Measurements from ENCODE around the gene AGFG2.

Gene AGFG2

DNA sequence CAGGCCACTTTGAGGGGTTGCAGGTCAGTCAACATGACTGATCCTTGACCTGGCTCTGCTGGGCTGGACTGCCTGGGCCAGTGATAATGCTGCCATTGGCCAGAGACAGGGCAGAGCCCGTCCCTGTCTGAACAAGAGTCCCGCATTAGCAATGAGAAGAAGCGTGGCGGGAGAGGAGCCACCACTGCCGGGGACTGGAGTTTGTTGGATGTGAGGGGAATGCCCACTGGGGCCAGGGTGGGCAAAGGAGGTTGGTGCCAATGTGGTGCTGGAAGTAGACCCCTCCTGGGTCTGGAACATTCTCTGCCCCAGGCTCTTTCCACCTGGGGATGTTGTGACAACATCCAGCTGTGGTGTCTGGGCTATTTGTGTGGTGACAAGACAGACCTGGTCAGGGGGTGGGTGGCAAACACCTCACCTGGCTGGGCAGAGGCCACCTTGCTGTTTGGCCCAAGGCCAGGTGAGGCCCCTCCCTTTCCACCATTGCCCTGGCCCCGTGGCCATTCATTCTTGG, 27.1 kb downstream of the AGFG2 start:
- TF ChIP-seq, protein P1, sequence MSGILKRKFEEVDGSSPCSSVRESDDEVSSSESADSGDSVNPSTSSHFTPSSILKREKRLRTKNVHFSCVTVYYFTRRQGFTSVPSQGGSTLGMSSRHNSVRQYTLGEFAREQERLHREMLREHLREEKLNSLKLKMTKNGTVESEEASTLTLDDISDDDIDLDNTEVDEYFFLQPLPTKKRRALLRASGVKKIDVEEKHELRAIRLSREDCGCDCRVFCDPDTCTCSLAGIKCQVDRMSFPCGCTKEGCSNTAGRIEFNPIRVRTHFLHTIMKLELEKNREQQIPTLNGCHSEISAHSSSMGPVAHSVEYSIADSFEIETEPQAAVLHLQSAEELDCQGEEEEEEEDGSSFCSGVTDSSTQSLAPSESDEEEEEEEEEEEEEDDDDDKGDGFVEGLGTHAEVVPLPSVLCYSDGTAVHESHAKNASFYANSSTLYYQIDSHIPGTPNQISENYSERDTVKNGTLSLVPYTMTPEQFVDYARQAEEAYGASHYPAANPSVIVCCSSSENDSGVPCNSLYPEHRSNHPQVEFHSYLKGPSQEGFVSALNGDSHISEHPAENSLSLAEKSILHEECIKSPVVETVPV (CRISPR knock-in tag; IDR thresholded peaks at IDR 0.05), result no peak
- no peak for TF ChIP-seq ZC3H10 (CRISPR knock-in tag; IDR thresholded peaks at IDR 0.05)
- TF ChIP-seq SNAI2 (CRISPR knock-in tag; IDR thresholded peaks at IDR 0.05), result no peak
- no peak for TF ChIP-seq BACH2 (CRISPR knock-in tag; IDR thresholded peaks at IDR 0.05; ENCODE audit: borderline replicate concordance)
- no peak for TF ChIP-seq ZNF8 (CRISPR knock-in tag; IDR thresholded peaks at IDR 0.05)
- no peak for TF ChIP-seq CSDC2 (CRISPR knock-in tag; IDR thresholded peaks at IDR 0.05)
- no peak for TF ChIP-seq ISL1 (CRISPR knock-in tag; IDR thresholded peaks at IDR 0.05)
- TF ChIP-seq ARNTL (CRISPR knock-in tag; IDR thresholded peaks at IDR 0.05; ENCODE audit: borderline replicate concordance, low read depth), result no peak
- ATAC-seq, result no peak

DNA sequence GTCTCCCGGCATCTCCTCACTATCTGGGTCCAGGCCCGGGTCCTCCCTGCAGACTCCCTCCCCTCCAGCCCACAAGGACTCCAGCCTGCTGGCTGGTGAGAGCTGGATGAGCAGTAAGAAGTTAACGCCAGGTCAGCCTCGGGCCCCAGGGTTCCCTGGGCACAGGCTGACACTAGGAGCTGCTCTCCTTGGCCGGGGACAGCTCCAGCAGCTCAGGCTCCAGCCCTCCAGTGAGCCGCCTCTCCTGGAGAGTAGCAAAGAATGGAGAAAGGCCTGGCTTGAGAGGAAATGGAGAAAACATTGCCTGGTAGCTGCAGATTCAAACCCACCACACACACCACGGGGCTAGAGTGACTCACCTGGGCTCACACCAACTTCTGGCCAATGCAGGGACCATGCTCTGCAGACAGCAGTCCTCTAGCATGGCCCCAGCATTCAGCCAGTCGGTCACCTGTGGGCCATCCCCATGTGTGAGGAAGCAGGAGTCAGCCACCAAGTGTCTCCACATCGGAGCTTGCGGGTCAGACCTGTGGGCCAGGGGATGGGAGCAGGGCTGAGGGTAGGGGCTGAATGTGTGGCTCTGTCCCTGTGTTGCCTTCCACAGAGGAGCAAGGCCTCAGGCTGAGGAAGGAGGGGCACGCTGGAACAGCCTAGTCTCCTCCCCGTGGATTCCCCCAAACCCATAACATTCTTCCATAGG, 28.2 kb downstream of the AGFG2 start:
- TF ChIP-seq TCF4 (CRISPR knock-in tag; IDR thresholded peaks at IDR 0.05; ENCODE audit: borderline replicate concordance) (no peak), OSR1 (CRISPR knock-in tag; IDR thresholded peaks at IDR 0.05) (no peak), TOX (CRISPR knock-in tag; IDR thresholded peaks at IDR 0.05; ENCODE audit: borderline replicate concordance) (no peak), ESRRG (CRISPR knock-in tag; IDR thresholded peaks at IDR 0.05) (no peak), SNAI2 (CRISPR knock-in tag; IDR thresholded peaks at IDR 0.05) (no peak), RARB (CRISPR knock-in tag; IDR thresholded peaks at IDR 0.05) (no peak), CREB5 (CRISPR knock-in tag; IDR thresholded peaks at IDR 0.05; ENCODE audit: low read depth) (no peak), CSDC2 (CRISPR knock-in tag; IDR thresholded peaks at IDR 0.05) (no peak), ISL1 (CRISPR knock-in tag; IDR thresholded peaks at IDR 0.05) (no peak), PPARA (CRISPR knock-in tag; IDR thresholded peaks at IDR 0.05; ENCODE audit: borderline replicate concordance) (no peak)
- TF ChIP-seq, protein P2, sequence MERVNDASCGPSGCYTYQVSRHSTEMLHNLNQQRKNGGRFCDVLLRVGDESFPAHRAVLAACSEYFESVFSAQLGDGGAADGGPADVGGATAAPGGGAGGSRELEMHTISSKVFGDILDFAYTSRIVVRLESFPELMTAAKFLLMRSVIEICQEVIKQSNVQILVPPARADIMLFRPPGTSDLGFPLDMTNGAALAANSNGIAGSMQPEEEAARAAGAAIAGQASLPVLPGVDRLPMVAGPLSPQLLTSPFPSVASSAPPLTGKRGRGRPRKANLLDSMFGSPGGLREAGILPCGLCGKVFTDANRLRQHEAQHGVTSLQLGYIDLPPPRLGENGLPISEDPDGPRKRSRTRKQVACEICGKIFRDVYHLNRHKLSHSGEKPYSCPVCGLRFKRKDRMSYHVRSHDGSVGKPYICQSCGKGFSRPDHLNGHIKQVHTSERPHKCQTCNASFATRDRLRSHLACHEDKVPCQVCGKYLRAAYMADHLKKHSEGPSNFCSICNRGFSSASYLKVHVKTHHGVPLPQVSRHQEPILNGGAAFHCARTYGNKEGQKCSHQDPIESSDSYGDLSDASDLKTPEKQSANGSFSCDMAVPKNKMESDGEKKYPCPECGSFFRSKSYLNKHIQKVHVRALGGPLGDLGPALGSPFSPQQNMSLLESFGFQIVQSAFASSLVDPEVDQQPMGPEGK (CRISPR knock-in tag; IDR thresholded peaks at IDR 0.05; ENCODE audit: borderline replicate concordance), result no peak
- 0 out of 3 replicates have a peak, but pooled peaks have one; percentile 1 for ATAC-seq

DNA sequence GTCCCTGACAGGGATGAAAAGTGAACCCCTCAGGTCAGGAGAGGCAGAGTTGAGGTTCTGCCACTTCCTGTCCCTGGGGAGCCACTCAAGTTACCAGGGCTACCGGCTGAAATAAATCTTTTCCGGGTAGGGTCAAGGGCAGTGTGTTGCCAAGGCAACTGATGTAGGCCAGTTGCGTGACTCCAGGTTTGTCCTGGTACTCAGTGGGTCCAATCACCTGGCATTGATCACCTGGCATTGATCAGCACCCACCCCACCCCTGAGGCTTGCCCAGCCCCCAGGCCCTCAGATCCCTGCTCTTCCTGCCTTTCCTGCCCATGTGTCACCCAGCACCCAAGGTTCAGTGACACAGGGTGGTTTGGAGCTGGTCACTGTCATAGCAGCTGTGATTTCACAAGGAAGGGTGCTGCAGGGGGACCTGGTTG, 28.8 kb downstream of the AGFG2 start:
- TF ChIP-seq RARB (CRISPR knock-in tag; IDR thresholded peaks at IDR 0.05) (no peak), TCF4 (CRISPR knock-in tag; IDR thresholded peaks at IDR 0.05; ENCODE audit: borderline replicate concordance) (no peak), ARNTL (CRISPR knock-in tag; IDR thresholded peaks at IDR 0.05; ENCODE audit: borderline replicate concordance, low read depth) (no peak), CSDC2 (CRISPR knock-in tag; IDR thresholded peaks at IDR 0.05) (no peak), ISL1 (CRISPR knock-in tag; IDR thresholded peaks at IDR 0.05) (no peak), OSR1 (CRISPR knock-in tag; IDR thresholded peaks at IDR 0.05) (no peak), ZNF565 (CRISPR knock-in tag; conservative IDR thresholded peaks at IDR 0.05; ENCODE audit: low read depth) (no peak), TOX (CRISPR knock-in tag; IDR thresholded peaks at IDR 0.05; ENCODE audit: borderline replicate concordance) (no peak)
- TF ChIP-seq, protein P1 (CRISPR knock-in tag; IDR thresholded peaks at IDR 0.05), result no peak
- ATAC-seq, result no peak

DNA sequence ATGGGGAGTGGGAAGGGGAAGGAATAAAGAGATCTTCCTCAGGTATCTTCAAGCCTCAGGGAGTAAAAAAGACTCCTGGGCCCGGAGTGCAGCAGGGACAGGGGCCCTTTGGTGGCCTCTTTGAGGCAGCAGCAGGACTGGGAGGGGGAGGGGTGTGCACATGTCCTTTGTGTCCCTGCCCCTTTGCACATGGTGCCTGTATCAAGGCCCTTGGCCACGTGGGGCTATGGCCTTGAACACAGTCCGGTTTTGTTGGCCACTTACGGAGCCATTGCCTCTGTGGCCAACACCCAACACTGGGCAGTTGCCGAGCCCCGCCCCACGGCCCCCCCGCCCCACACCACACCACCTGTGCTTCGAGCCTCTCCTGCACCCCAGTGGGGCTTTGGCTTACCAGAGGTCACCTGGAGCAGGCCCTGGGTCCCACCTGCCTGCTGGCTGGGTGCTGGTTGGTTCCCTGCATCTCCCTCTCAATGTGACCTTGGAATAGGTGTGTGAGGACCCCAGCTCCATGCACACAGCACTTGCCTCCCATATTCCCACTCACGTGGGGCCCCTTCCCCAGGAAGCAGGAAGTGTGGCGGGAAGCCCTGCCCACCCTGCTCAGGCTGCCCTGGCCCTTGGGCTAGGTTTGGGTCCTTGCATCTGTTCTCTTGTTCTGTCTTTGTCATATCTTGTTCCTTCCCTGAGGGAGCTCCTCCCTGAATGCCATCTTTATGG, 29.3 kb downstream of the AGFG2 start:
- no peak for ATAC-seq
- no peak for TF ChIP-seq TOX (CRISPR knock-in tag; IDR thresholded peaks at IDR 0.05; ENCODE audit: borderline replicate concordance)
- TF ChIP-seq, protein P2 (CRISPR knock-in tag; IDR thresholded peaks at IDR 0.05; ENCODE audit: borderline replicate concordance), result no peak
- no peak for TF ChIP-seq ZFP30 (CRISPR knock-in tag; IDR thresholded peaks at IDR 0.05)
- TF ChIP-seq, protein P3, sequence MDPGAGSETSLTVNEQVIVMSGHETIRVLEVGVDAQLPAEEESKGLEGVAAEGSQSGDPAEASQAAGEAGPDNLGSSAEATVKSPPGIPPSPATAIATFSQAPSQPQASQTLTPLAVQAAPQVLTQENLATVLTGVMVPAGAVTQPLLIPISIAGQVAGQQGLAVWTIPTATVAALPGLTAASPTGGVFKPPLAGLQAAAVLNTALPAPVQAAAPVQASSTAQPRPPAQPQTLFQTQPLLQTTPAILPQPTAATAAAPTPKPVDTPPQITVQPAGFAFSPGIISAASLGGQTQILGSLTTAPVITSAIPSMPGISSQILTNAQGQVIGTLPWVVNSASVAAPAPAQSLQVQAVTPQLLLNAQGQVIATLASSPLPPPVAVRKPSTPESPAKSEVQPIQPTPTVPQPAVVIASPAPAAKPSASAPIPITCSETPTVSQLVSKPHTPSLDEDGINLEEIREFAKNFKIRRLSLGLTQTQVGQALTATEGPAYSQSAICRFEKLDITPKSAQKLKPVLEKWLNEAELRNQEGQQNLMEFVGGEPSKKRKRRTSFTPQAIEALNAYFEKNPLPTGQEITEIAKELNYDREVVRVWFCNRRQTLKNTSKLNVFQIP (CRISPR knock-in tag; IDR thresholded peaks at IDR 0.05; ENCODE audit: borderline replicate concordance, low read depth), result no peak
- TF ChIP-seq TCF4 (CRISPR knock-in tag; IDR thresholded peaks at IDR 0.05; ENCODE audit: borderline replicate concordance), result no peak
- no peak for TF ChIP-seq RARB (CRISPR knock-in tag; IDR thresholded peaks at IDR 0.05)
- TF ChIP-seq ZNF565 (CRISPR knock-in tag; conservative IDR thresholded peaks at IDR 0.05; ENCODE audit: low read depth), result no peak
- TF ChIP-seq ZNF70 (CRISPR knock-in tag; IDR thresholded peaks at IDR 0.05), result no peak
- TF ChIP-seq ARNTL (CRISPR knock-in tag; IDR thresholded peaks at IDR 0.05; ENCODE audit: borderline replicate concordance, low read depth), result no peak
- TF ChIP-seq BACH2 (CRISPR knock-in tag; IDR thresholded peaks at IDR 0.05; ENCODE audit: borderline replicate concordance), result no peak

Measured in SK-N-SH treated with all-trans-retinoic acid at 6 μM for 48 hours (cell line).